SH-SY5Y (cell line): ENCODE measurements around the gene KSR1.
A peak's percentile ranks its signal among the peaks of the same experiment; 100 is the strongest.

Source experiments
- GATA2 ChIP-seq: IDR thresholded peaks from 2 replicates; pipeline ENCODE4 v1.6.1; 2011; ENCODE audit warnings: mild to moderate bottlenecking, low read depth, low read length
- GATA3 ChIP-seq: IDR thresholded peaks from 2 replicates; pipeline ENCODE4 v1.6.1; 2011; ENCODE audit warnings: low read depth, mild to moderate bottlenecking, low read length, moderate library complexity

KSR1 gene

DNA sequence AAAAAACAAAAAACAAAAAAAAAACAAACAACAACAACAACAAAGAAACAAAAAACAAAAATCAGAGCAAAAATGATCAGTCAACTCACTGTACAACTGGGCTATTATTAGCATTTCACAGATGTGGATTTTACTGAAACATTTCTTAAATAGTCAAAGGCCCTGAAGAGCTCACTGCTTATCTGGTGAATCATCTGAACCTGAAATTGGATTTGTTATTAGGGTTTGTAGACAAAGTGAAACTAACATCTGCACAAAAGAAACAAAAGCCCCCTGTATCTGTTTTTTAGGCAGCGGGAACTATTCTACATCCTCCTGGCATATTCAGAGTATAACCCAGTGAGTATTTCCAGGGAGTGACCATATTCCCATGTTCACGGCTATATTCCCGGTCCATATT, 32.6 kb upstream of the KSR1 start:
- TF ChIP-seq GATA3 (no peak), GATA2 (no peak)

DNA sequence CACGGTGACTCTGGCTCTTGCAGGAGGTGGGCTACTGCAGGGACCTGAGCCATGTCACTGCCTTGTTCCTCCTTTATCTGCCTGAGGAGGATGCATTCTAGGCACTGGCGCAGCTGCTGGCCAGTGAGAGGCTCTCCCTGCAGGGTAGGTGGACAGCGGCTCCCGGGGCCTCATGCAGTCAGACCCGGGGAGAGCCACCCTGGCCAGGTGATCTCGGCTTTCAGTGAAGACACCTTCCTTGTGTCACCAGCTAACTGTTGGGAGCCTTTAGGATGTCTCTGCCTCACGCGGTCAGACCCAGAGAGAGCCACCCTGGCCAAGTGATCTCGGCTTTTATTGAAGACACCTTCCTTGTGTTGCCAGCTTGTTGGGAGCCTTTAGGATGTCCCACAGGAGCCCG, 31.7 kb upstream of the KSR1 start:
- TF ChIP-seq GATA2 = no peak
- TF ChIP-seq GATA3 = no peak

DNA sequence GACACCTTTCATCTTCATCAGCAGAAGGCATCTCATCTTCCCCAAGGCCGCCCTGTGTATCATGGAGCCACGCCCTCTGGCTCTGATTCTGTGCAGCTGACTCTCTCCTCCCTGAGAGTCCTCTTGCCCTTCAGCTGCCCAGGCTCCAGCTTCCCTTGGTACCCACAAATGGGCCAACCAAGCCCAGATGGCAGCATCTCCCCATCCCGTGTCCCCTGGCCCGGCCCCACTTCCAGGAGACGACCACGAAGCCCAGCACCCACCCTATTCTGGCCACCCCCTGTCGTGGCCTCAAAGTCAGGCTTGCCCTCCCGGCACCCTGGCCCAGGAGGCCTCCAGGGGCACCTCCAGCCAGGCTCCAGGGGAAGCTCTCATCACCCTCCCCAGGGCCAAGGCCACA, 31.3 kb upstream of the KSR1 start:
- no peak for TF ChIP-seq GATA2
- TF ChIP-seq GATA3 = no peak

DNA sequence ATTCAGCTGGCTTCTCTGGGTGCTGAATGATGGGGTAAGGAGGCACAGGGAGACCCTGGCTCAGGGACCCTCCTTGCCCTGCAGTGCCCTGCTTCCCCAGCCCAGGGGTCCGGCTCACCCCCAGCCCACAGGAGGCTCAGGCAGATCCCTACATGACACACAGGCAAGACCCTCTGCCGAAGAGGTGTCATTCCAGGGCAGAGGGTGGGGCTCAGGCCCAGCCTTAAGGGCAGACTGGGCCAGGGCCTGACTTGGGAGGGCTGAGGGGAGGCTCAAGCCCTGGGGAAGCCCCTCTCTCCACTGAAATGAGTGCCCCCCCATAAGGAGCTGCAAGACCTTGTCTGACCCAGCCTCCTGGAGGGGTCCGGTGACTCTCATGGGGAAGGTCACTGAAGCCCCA, 30.3 kb upstream of the KSR1 start:
- TF ChIP-seq GATA3 (no peak), GATA2 (no peak)

DNA sequence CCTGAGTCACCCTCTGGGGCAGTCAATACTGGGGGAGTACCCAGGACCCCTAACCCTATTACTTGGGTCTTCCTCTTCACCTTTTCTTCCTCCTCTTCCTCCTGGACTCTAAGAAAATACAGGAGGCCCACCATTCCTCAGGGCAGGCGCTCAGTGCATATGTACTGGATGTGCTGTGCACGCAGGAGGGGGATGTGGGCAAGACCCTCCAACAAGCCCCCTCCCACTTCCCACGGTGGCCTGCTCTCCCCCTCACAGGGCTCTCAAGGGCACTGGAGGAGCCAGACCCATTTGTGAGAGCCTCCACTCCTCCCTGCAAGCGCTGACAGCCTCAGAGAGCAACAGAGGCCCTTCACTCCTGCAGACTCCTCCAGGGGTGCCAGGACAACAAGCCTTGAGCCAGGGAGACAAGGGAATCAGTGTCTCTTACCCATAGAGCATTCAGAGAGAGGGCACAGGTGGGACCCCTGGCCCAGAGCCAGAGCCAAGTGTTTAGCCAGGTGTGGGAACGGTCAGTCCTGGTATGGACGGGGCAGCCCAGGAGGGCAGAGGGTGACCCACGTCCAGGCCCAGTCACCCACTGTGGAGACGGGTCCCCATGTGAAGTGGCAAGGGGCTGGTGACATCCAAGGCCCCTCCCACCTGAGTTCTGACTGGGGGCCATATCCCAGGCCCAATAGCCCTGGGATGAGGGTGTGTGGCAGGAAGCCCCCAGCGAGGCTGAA, 27.3 kb upstream of the KSR1 start:
- no peak for TF ChIP-seq GATA2
- TF ChIP-seq GATA3 = no peak

DNA sequence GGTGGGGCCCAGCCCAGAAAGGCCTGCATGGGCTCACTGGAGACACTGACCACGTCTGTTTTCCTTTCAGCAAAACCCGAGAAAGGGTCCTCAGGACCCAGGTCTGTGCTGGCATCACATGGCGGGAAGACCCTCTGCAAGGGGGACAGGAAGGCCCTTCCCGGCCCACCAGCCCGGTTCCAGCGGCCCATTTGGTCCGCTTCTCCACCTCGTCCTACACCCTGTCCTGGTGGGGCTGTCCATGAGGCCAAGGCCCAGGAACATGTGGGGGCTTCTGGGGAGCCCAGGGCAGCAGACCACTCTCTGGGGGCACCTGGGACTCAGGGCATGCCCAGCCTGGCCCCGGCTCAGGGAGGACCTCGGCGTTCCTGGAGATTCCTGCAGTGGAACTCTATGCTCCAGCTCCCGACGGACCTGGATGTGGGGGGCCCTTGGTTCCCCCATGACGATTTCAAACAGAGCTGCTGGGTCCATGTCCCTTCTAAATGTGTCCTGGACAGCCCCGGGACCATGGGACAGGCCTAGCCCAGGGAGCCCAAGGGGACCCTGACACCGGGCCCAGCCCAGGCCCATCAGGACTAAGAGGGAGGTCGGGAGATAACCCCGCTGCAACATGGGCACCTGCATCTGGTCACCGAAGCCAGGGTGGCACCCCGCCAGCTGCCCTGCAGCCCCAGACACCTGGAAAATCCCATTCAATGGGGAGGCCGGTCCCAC, 26.4 kb upstream of the KSR1 start:
- TF ChIP-seq GATA2 = no peak
- no peak for TF ChIP-seq GATA3

DNA sequence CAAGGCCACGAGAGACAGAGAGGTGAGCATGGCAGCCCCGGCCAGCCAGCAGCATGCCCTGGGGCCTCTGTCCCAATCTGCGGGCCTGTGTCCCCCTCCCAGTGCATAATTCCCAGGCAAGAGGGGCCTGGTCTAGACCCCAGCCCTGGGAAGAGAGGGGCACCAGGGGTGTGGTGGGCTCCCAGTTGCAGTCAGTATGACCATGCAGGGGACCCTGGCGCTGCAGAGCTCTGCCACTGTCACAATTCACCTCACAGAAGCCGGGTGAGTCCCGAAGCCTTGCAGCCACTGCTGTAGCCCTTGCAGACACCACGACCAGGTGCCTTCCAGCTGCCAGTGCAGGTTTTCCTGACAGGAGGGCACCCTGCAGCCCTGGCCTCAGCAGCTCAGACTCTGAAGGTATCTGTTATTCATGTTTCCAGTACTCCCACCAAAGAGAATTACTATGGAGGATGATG, 25.8 kb upstream of the KSR1 start:
- TF ChIP-seq GATA2 (no peak), GATA3 (no peak)

DNA sequence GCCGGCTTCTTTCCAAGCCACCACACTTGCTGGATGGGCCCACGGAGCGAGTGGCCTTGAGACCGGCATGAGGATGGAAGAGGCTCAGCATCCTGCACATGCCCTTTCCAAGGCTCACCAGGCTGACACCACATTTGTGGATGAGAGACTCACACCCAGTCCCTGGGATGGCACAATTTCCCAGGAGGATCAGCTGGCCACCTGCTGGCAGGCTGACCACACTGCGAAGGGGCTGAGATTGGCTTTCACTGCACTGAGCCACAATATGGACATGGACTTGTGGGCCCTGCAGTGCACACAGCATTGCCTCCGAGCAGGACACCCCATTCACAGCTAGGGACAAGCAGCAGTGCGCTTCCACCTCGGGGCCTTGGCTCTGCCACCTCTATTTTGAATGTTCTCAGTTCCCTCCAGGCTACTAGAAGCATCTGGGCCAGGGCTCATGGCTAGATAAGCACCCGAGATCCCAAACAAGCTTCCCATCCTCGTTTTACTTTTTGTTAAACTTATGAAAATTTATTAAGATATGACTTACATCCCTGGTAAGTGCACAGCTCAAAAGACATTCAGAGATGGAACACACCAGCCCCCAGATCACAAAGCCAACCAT, 25.3 kb upstream of the KSR1 start:
- TF ChIP-seq GATA2 (no peak), GATA3 (no peak)

DNA sequence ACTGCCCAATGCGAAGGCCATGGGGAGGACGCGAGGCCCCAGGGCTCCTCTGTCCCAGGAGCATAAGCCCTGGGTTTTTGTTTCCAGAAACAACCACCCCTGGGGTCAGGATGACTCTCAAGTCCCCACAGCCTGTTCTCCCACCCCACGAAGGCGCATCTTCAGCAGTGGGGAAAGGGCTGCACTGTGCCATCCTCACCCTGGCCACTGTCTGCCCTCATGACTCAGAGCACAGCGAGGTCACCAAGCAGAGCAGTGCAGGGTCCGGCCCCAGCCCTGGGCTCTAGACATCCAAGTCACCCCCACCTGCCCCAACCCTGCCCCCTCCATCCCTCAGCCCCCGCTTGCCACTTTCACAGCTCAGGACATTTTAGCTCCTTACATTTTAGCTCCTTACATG, 22.7 kb upstream of the KSR1 start:
- TF ChIP-seq GATA2 (no peak), GATA3 (no peak)

DNA sequence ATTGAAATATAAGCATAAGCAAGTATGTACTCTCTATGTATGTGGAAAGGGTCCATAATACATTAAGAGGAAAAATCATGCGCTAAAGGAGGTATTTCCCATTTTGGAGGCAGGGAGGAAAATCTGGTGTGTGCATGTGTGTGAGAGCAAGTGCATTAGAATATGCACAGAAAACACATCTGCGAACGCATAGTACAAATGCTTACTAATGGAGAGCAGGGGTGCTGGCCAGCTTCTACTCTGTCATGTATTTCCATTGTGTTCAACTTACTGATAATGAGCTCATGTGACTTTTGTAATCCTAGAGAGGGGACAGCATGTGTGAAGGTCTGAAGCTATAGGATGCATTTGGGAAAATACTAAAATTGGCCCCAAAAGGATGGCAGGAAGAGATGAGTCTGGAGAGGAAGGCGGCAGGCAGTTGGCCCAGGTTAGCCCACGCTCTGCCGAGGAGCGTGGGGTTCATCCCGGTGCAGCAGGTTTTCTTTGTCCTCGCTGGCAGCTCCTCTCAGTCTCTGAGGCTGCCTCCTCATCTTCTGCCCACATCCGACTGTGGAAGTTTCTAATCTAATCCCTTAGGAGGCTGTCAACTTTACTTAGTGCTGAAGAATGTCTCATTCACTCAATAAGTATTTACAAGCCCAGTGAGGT, 17.8 kb upstream of the KSR1 start:
- TF ChIP-seq GATA2 (no peak), GATA3 (no peak)

DNA sequence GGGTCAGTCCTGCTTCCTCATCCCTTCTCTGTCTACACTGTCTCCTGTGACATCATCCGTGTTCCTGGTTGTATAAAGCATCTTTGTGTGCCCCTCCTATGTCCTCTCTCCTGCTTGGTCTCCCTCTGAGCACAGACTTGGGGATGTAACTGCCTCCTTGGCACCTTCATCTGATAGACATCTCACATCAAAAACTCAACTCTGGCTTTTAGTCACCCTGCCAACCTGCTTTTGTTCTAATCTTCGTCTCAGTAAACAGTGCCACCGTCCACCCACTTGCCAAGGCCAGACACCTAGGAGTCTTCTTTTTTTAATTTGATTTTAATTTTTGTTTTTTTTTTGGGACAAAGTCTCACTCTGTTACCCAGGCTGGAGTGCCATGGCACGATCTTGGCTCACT, 16.9 kb upstream of the KSR1 start:
- TF ChIP-seq GATA2 (no peak), GATA3 (no peak)

DNA sequence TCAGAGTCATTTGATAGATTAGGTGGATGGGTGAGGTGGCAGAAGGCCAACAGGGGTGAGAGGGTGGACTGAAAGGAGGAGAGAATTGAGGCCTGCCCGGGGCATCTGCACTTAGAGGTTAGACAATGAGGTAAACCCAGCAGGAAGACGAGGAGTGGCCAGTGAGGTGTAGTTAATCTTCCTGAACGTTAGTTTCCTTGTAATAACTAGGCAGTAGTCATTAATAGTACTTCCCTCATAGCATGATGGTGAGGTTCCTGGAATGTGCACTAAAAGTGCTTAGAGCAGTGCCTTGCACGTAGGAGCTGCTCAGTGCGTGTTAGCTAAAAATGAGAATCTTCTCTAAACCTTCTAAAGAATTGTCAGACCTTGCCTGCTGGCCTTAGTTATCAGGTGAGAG, 13.5 kb upstream of the KSR1 start:
- no peak for TF ChIP-seq GATA3
- no peak for TF ChIP-seq GATA2

DNA sequence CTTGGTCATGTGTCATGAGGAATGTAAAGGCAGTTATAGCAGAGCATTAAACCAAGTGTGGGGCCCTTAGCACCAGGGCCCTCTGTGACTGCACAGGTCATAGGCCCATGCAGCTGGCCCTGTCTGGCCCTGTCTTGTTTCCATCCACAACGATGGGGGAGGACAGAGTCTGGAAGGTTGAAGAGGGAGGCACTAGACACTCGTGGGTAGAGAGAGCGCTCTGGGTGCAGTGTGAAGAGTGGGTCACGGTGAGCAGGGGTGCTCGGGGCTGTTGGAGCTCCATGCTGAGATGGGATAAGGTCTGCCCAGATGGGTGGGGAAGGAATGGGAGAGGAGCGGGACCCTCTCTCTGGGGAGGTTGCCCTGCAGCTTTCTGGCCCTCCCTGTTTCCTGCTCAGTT, 12.8 kb upstream of the KSR1 start:
- TF ChIP-seq GATA2 (no peak), GATA3 (no peak)

DNA sequence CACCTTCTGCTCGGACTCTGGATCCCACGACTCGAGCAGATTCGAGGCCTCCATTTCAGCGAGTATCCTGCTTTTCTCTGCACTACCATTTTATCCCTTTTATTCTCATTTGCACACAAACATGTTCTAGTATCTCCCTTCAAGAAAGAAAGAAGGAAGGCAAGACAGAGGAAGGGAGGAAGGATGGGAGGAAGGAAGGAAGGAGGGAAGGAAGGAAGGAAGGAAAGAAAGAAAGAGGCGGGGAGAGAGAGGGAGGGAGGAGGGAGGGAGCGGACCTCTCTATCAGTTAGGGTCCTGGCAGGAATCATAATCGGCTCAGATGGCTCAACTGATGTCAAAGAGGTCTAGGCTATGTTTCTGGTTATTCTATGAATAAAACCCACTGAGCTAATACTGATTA, 10.3 kb upstream of the KSR1 start:
- TF ChIP-seq GATA3 = no peak
- no peak for TF ChIP-seq GATA2

DNA sequence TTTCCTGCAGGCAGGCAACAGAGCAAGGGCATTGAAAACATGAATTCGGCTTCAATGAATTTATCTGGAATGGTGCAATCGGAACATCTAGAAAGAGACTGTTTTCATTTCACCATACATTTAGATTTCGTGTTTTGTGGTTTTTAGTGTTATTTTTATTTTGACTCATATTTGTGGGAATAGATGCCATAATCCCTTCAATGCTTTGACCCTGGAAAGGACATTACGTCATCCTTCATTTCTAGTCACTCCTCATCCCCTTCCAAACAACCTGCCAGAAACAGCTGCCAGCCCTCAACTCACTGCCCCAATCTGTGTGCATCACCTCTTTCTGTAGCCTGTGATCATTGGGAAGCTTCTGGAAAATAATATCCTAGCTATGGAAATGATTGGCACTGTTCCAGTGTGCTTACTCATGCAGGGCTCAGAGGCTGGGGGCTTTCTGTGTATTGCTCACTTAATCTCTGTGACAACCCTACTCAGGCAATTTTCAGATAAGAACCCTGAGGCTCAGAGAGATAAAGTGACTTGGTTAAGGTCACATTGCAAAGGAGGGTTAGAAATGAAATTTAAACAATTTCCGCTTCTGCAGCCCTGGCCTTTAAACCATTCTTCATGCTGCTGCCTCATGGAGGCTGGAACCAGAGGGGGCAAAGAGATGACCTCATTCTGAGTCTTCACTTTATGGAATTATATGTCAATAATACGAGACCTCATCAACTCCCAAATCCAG, 9.5 kb upstream of the KSR1 start:
- peak; percentile 59 for TF ChIP-seq GATA2
- TF ChIP-seq GATA3 = no peak
